H4 (cell line): ENCODE measurements around the gene DLGAP1. TPM values are rescaled to one million over a fixed set of nuclear protein-coding genes. Genes with fewer than 3 reads are reported as not detected.
"Not testable (repeated sequence)": the region's sequence is repeated elsewhere in the genome, so short reads cannot be mapped to it uniquely, and the experiment has no call there.

Experiments
- DNase-seq: peaks from one replicate; pipeline ENCODE4 v3.0.0-alpha.2; 2015; ENCODE audit warnings: low spot score
- total RNA-seq: library from RNA; depleted of rRNA; stranded (reverse); fragments of >200 nt; shearing (Covaris generic); gene quantifications from 2 replicates; pipeline ENCODE4 v1.2.3, GENCODE V29; 2014

Gene DLGAP1
- total RNA-seq, 1 experiment from 2014 or later, result not detected

DNA sequence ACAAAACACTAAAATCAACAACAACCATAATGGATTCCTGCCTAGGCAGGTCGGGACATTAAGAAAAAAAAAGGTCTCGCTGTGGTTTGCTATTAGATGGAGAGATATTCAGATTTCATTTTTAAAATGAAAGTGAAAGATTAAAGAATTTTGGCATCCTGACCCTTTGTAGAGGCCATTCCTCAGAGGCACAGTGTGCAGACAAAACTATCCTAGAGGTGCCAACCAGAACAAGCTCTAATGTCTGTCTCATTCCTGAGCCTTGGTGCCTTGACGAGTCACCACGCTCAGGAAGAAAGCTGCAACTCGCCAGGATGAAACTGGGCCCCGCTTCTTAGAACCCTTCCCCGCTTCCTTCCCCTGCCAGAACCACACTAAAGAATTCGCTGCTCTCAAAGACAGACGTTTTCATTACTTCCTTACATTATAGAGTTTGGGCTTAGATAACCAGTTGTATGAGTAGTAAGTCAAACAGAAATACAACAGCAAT, 849.1 kb downstream of the DLGAP1 start:
- peak; percentile 29 for DNase-seq

DNA sequence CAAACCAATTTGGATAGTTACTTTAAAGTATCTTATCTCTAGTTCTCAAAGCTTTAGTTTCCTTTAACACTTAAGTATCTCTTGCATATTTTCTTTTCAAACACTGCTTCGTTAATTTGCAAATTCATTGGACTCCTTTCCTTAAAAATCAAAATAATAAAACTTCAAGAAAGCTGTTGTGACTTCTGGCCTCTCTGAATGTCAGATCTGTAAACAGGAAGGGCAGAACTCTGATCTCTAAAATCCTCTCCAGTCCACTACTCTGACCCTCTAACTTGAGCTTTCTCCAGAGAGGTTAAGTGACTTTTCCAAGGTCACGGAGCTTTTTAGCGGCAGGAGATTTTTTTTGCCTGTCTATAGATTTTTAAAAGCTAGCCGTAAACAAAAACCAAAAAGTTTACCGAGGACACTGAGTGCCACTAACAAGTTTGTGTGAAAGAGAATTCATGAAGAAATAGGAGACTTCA, 849.6 kb downstream of the DLGAP1 start:
- no peak for DNase-seq

DNA sequence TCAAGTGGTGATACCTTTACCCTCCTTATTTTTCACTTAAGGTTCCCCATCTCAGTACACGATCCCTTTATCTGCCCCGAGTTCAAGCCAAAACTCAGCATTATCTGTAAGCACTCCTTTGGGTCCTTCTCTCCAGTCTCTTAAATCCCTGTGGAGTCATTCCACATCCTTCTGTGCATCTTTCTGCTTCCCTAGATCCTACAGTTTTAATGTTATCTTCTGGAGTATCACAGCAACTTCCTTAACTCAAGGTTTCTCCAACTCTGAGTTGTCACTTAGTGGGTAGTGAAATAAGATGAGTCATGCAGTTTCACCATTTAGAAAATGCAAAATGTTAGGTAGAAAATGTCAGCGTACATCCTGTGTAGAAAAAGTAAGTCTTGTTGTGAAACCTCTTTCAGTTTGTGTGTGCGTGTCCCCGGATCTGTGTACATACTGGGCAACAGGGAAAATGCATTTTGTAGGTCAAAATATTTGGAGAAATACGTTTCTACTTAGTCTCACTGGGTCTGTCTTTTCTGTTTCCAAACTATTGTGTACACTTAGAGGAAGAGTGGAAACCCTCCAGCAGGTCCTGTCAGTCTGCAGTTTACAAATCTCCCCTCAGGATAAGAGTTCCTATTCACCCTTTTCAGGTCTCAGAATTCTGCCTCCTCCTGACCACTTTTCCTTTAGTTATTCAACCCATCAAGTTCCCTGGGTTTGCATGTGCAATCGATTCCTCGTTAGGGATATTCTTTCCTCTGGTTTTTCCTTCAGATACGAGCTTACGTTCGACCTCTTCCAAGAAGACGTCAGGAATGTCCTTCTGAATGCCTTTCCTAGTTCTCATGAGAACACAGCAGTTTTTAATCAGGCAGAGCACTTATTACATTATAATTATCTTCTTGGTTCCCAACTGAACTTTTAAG, 850.4 kb downstream of the DLGAP1 start:
- peak; percentile 93 for DNase-seq

DNA sequence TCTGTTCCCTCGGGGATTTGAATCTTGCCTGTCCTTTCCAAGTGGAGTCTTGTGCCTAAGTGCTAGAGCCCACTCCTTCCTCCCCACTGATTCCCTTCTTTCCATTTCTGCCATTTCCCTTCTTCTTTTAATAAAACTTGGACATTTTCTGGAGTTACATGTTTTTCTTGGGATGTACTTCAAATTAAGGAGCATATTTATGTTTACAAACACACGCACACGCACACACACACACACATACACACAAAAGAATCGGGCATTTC, 850.9 kb downstream of the DLGAP1 start:
- DNase-seq, result no peak

DNA sequence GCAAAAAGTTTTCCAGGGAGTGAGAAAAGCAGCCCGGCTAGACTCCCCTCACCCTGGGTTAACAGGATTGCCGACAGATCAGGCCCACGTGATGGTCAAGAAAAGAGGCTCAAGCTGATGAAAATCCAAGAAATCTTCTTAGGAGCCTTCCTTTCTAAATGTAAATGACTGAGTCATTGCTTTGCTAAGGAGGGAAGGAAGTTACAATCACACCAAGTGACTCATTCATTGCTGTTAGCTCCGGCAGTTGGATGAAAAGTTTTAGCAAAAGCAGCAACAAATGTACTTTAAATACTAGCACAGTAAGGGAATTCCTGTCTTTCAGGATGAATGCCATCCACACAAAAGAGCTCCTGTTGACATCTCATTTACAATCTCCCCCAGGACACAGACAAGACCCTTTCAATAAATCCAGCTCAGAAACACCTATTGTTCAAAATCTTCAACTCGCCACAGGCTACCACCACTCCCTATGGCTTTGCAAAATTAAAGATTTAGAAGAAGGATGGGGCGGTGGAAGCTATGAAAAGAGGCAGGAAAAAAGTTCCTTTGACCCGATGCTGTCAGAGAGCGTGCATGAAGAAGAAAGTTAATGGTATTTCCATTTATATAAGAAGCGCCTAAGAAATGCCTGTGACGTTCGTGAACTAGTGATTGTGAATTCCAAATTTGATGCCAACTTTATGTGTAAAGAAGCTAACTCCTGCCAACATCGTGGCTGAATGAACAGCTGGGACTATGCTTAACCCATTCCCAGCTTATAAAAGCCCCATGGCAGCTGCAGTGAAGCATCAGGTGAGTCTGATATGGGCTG, 851.5 kb downstream of the DLGAP1 start:
- DNase-seq, result peak; percentile 97

DNA sequence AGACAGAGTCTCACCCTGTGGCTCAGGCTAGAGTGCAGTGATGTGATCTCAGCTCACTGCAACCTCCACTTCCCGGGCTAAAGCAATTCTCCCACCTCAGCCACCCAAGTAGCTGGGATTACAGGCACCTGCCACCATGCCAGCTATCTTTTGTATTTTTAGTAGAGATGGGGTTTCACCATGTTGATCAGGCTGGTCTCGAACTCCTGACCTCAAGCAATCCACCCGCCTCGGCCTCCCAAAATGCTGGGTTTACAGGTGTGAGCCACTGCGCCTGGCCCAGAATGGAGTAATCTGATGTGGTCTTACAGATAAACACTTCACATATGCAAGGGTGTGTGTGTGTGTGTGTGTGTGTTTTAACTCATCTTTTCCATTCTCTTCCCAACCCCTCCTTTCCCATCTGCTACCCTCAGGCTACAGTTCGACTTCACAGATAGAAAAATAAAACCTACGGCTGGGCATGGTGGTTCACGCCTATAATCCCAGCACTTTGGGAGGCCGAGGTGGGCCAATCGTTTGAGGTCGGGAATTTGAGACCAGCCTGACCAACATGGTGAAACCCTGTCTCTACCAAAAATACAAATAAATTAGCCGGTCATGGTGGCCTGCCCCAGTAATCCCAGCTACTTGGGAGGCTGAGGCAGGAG, 853.9 kb downstream of the DLGAP1 start:
- DNase-seq, result not testable (repeated sequence)

DNA sequence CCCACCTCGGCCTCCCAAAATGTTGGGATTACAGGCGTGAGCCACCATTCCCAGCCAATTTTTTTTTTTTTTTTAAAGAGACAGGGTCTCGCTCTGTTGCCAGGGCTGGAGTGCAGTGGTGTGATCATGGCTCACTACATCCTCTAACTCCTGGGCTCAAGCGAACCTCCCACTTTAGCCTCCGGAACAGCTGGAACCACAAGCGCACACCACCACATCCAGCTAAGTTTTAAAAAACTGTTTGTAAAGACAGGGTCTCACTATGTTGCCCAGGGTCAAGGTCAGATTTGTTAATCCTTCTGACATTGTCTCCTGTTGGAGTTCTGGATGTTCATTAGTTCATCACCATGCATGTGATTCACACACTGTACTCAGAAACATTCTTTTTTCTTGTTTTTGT, 855.2 kb downstream of the DLGAP1 start:
- no peak for DNase-seq

DNA sequence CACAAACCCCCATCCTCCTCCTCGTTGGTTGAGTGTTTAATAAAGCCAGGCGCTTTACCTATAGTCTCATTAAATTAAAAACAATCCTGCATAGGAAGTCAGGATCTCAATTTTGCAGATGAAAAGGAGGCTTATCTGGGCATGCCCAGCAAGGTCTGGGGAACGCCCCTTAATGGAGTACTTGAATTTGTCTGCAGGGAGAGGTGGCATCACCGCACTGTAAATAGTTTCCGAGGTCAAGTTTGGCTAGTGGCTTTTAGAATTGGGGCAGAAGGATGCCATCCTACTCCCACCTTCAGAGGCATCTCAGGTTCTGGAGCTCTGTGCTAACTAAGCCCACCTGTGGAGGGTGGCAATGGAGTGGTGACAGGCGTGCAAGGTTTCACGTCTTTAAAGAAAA, 855.9 kb downstream of the DLGAP1 start:
- DNase-seq, result no peak

DNA sequence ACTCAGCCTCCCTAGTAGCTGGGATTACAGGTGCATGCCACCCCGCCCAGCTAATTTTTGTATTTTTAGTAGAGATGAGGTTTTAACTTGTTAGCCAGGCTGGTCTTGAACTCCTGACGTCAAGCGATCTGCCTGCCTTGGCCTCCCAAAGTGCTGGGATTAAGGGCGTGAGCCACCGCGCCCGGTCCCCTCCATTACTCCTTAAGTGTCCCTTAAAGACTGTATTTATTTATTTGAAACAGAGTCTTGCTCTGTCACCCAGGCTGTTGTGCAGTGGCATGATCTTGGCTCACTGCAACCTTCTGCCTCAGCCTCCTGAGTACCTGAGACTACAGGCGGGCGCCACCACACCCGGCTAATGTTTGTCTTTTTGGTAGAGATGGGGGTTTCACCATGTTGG, 856.5 kb downstream of the DLGAP1 start:
- DNase-seq, result no peak

DNA sequence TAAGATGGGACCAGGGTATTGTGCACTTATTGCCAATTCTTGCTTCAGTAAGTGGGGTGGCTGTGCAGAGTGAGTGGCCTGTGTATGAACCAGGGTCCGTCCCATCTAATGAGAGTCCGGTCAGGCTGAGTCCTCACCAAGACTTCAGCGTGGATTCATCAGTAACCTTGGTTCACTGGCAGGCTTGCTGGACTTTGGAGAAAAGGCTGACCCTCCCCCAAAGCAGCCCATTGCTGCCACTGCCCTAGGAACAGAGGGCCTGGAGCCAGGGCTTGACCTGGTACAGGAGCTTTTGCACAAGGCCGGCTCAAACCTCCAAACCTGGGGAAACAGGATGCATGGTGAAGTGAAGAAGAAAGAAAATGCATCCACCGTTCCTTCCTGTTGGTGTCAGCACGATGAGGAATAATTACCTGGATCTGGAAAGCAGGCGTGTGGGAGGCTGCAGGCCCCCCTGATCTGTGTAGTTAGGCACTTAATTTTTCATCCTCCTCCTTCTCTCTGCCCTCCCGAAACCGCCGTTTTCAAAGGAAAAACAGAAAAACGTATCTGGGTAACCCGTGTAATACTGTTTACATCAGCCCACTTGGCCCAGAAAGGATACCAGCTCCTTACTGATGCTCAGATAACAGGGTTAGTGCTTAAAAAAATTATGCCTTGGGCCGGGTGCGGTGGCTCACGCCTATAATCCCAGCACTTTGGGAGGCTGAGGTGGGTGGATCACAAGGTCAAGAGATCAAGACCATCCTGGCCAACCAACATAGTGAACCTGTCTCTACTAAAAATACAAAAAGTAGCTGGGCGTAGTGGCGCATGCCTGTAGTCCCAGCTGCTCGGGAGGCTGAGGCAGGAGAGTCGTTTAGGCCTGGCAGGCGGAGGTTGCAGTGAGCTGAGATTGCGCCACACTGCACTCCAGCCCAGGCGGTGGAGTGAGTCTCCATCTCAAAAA, 857.4 kb downstream of the DLGAP1 start:
- DNase-seq, result no peak

DNA sequence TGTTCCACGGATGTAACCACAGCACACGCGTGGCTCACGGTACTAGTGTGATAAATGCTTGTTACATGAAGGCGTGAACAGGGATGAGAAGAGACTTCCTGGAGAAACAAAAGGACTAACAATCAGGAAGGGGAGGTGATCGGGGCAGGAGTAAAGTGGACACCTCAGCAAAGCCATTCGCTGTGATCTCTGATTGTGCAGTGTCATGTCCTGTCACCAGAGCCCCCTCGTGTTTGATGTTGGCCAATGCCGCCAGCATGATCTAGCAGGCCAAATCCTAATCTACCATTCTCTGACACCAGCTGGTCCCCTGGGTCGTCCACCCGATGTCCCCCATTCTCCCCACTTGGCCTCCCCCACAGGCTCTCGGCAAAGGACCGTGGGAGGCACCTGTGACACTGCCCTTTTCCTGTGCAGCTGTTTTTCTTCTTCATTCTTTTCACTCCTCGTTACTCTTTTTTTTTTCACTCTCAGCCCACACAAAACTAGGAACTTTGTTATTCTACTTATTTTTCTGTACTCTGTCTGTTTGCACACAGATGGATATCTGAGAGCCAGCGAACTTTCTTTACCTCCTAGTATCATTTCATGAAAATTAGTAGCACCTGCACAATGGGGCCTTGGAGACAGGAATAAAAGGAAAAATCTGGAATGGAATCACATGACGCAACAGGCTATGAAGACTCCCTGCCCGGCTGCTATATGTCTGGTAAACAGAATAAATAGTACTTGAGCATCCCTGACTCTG, 858.3 kb downstream of the DLGAP1 start:
- peak; percentile 78 for DNase-seq

DNA sequence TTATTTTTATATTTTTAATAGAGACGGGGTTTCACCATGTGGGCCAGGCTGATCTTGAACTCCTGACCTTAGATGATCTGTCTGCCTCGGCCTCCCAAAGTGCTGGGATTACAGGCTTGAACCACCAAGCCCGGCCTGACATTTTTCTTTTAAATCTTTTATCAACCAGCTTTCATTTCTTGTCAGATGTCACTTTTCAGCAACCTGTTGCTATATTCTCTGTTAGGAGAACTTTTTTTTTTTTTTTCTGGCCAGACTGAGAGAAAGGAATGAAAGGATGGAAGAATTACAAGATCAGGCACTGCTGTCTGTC, 858.8 kb downstream of the DLGAP1 start:
- DNase-seq, result no peak

DNA sequence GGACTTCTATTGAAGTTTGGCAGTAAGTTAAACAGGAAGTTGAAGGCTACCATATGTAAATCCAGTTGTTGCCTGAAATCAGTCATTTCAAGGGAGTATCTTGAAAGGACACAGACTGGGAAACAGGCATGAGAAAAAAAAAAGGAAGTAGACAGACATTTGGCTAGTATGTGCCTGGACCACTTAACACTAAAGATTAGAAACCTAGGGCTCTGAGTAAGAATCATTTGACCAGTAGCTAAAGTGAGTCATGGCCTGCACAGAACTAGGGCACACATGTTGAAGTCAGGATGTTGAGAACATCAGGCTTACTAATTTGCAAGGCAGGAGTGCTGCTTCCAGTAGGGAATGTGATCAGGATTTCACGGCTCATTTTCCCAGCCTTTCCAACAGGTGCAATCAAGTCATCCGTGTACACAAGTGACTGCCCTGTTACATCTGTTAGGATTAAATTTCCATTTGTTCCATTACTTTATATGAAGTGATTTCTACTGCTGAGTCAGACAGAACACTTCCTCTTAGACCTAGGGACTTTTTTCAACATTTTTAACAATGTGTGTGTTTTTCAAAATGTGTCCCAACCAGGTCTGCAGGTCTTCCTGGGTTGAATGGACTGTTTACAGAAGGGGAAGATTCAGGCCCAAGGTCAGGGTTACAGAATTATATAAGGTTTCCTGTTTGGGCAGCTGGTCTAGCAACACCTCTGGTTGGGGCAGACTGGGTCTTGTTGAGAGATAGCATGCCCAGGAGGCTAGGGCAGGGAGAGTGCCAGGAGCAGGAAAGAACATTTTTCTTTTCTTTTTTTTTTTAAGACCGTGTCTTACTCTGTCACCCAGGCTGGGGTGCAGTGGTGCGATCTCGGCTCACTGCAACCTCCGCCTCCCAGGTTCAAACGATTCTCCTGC, 859.5 kb downstream of the DLGAP1 start:
- DNase-seq, result peak; percentile 88

DNA sequence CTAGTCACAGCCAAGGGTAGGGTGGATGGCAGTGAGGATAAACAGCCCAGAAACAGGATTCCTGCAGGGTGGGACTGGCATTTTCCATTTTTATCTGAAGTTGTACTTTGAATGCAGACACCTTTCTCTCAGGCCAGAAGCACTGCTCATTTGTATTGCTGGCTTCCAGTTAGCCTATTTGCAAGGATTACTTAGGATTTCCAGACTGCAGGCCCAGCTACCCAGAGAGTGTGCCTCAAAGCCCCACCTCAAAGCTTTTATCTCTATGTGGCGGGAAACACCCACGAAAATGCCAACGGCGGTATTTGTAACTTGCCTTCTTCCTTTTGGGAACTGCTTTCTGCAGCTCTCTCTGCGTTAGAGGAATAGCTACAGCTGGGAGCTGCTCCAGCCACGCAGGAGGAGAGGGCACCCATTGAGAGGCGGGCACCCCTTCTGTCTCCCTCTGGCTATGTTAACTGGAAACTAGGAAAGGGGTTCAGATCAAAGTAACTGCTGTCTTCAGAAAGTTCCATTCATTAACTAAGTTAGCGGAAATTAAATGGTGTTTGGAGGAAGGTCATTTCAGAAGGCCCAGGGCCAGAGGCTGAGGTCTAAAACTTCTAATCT, 860.2 kb downstream of the DLGAP1 start:
- DNase-seq, result peak; percentile 16

DNA sequence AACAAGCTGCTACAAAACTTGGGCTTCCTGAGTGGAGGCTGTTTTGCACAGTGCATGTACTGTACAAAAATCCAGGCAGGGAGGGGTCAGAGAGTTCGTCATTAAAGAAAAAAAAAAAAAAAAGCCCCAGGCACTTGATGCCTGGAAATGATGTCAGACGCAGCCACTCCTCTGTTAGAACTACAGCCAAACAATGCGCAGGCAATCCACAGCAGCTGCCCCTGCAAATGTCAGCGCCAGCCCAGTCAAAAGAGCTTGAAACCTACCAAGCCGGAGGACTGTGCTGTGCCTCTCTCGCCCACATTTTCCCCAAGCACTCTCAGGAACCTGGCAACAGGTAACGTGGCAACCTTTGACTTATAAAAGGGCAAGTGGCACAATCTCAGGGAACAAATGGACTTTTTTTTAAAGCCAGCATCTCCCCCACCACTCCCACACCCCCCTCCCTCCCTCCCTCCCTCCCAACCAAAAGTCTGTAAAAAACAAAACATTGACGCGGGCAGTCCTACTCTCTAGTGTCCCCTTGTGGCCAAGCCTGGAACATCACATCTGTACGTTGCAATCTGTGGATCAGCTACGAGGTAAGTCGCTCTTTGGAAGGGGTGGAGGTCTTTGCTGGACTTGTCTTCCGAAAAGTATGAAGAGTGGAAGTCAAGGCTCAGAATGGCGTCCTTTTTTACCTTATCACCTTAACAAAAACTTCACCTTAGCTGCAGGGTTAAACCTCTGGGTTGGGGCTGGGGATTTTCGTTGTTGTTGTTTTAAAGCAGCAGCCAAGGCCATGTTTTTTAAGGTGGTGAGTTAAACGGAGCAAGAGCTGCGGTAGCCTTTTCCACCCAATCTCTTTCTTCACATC, 861.0 kb downstream of the DLGAP1 start:
- peak; percentile 96 for DNase-seq

DNA sequence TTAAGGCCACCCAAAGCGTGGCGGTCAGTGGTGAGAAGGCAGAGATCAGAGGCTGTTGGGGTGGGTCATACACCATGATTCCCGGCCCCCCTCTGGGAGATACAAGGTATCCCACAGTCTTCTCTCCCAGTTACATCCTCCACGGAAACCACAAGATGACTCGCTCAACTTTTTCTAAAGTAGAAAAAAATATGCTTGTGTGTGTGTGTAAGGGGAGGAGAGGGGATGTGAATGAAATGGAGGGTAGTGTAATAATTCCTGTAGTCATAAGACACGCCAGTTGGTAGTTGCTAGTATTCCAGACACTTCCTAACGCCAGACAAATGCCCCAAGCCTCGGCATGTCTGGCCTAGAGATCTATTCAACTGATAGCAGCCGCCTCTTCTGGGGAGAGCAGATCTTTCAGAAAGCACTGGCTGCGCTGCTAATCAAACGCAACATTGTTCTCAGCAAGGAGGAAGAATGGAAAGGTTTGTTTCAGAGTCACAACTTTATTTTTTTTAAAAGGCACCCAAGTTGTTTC, 861.7 kb downstream of the DLGAP1 start:
- peak; percentile 83 for DNase-seq

DNA sequence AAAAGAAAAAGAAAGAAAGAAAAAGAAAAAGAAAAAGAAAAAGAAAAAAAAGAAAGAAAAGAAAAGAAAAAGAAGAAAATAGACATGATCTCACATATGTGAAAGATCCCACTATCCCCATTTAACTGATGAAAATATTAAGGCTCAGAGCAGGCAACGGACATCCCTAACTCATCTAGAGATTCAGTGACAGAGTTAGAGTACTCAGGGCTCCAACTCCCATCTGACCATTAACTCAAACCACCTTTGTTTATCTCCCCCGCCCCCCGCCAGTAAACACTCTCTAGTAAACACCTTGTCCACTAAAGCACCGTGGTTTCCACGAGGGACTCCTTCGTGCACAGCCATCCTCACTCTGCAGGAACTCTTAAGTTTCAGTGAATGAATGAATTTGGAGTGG, 862.2 kb downstream of the DLGAP1 start:
- no peak for DNase-seq

DNA sequence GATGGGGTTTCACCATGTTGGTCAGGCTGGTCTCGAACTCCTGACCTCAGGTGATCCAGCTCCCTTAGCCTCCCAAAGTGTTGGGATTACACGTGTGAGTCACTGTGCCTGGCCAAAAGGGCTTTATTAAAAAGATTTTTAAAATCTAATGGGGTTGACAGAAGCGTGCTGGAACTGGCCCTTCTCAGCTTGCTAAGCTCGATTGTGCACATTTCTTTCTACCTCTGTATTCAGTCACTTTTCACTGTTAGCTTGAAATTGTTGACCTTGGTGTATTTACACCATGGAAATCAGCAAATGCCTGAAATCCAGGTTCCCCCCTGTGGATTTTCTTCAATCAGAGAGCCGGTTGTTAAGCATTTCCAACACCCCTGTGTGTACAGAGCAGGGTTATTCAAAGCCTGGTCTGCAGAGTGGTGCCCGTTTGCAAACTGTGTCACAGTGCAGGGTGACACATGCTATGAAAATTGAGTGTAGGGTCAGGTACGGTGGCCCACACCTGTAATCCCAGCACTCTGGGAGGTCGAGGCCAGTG, 864.9 kb downstream of the DLGAP1 start:
- no peak for DNase-seq
